PC-9 (cell line): Measurements from ENCODE around the gene SOD3. TPM values are rescaled to one million over a fixed set of nuclear protein-coding genes. Genes with fewer than 3 reads are reported as not detected.

Source experiments
- BruUV-seq: library from RNA; stranded (reverse); fragments of 400-500 nt; replicated peaks from 2 replicates; lab custom pipeline; 2021; lab: Mats Ljungman, UMichigan
- CTCF ChIA-PET: fragments of 300-600 bp; sonication (Branson Sonifier 250); formaldehyde crosslinking; loops from one replicate; lab custom pipeline; 2022; ENCODE audit warnings: antibody characterized with exemption; lab: Charles Lee
- POLR2A ChIA-PET: fragments of 300-600 bp; sonication (Branson Sonifier 250); formaldehyde crosslinking; loops from one replicate; lab custom pipeline; 2022; ENCODE audit warnings: antibody characterized with exemption; ENCODE audit not compliant: unreplicated experiment; lab: Charles Lee
- DNase-seq, 2 experiments: peaks; one replicate each; pipeline versions ENCODE4 v3.0.0 to v3.0.0-alpha.2; 2015 to 2022; ENCODE audit warnings: mixed read lengths in 1 of 2
- H2AFZ ChIP-seq: fragments of 200-600 bp; sonication (generic); 2 replicates; pipeline ENCODE4 v1.8.1; 2017; ENCODE audit warnings: antibody characterized with exemption
- H3F3A ChIP-seq: fragments of 200-600 bp; sonication (generic); 2 replicates; pipeline ENCODE4 v1.8.1; 2017; ENCODE audit warnings: antibody characterized with exemption, mild to moderate bottlenecking, low read depth; ENCODE audit not compliant: insufficient read depth
- H3K27ac ChIP-seq: fragments of 200-600 bp; sonication (generic); 2 replicates; pipeline ENCODE4 v1.6.1; 2016; ENCODE audit warnings: mixed run types
- H3K27me3 ChIP-seq: fragments of 200-600 bp; sonication (generic); 2 replicates; pipeline ENCODE4 v1.6.1; 2016; ENCODE audit warnings: low read depth, mixed run types; ENCODE audit not compliant: insufficient read depth
- H3K36me3 ChIP-seq: fragments of 200-600 bp; sonication (generic); 2 replicates; pipeline ENCODE4 v1.6.1; 2016; ENCODE audit warnings: low read depth, mixed run types
- H3K4me1 ChIP-seq: fragments of 200-600 bp; sonication (generic); replicated peaks from 2 replicates; pipeline ENCODE4 v1.6.1; 2016; ENCODE audit warnings: mixed run types; ENCODE audit not compliant: insufficient read depth
- H3K4me2 ChIP-seq: fragments of 200-600 bp; sonication (generic); 2 replicates; pipeline ENCODE4 v1.6.1; 2017; ENCODE audit warnings: mixed run types
- H3K4me3 ChIP-seq: fragments of 200-600 bp; sonication (generic); 2 replicates; pipeline ENCODE4 v1.6.1; 2016; ENCODE audit warnings: mixed run types
- H3K79me2 ChIP-seq: fragments of 200-600 bp; sonication (generic); 2 replicates; pipeline ENCODE4 v1.6.1; 2017; ENCODE audit warnings: low read depth, mixed run types
- H3K9me2 ChIP-seq: fragments of 200-600 bp; sonication (generic); 2 replicates; pipeline ENCODE4 v1.8.1; 2017; ENCODE audit warnings: mild to moderate bottlenecking; ENCODE audit not compliant: insufficient read depth
- H3K9me3 ChIP-seq: fragments of 200-600 bp; sonication (generic); 2 replicates; pipeline ENCODE4 v1.8.1; 2016; ENCODE audit warnings: low read depth; ENCODE audit not compliant: insufficient read depth
- H4K20me1 ChIP-seq: fragments of 200-600 bp; sonication (generic); 2 replicates; pipeline ENCODE4 v1.8.1; 2017; ENCODE audit not compliant: insufficient read depth
- EZH2 ChIP-seq: fragments of 200-600 bp; sonication (generic); IDR thresholded peaks from 2 replicates; pipeline ENCODE4 v1.8.0; 2017; ENCODE audit warnings: antibody characterized with exemption, low read depth
- intact Hi-C: fragments of 100-400 bp; cut with micrococcal nuclease; formaldehyde crosslinking; loops from one replicate; pipeline ENCODE4 v1.10.0; 2022; ENCODE audit not compliant: unreplicated experiment
- total RNA-seq: library from RNA; stranded (reverse); gene quantifications from 2 replicates; pipeline ENCODE4 v1.2.3, GENCODE V29; 2021
- TF ChIP-seq, protein P1 (sequence below): fragments of 200-600 bp; sonication (generic); conservative IDR thresholded peaks from 2 replicates; pipeline ENCODE4 v1.6.1; 2017; ENCODE audit warnings: mixed run types, antibody characterized with exemption, mild to moderate bottlenecking, moderate library complexity

SOD3 gene
- total RNA-seq, 1 experiment from 2014 or later, result 6.3 TPM

DNA sequence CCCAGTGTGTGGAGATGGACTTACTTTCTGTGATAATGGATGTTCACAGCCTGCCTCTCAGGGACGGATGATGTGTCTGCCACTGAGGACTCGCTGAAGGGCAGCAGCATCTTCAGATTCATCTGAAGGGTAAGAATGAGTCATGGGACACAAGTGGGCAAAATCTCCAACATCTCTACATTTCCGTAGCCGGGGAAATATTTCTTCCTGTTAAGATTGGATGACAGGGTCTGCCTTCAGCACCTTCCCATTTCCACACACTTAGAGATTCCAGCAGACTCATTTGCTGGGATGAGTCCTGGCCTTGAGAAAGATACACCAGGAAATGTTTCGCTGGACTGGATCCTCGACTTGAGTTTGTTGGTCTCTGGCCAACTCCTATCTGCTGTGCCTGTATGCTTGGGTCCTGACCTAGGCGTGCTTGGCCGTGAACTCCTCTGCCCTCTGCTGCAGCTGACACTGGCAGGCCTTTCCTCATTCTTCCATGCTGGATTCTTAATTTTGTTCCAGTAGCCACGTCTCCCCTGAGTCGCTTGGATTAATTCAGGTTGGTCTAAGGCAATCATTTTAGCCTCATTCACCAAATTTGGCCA lies 46.5 kb upstream of the SOD3 start:
- Histone ChIP-seq H3K4me3 (no peak overlapping the region), H3K27me3 (no peaks in the 10 kb centered on the region), H3K4me2 (no peak overlapping the region), H3K9me2 (no peaks in the 10 kb centered on the region), H3K79me2 (no peaks in the 10 kb centered on the region), H3K4me1 (peaks cover 12% of the 10 kb centered on the region), H3F3A (peaks cover 10% of the 10 kb centered on the region), H3K9me3 (peaks cover 7% of the 10 kb centered on the region), H2AFZ (no peak overlapping the region), H3K36me3 (no peaks in the 10 kb centered on the region), H4K20me1 (no peaks in the 10 kb centered on the region), H3K27ac (no peak overlapping the region)
- intact Hi-C loops, result no loop called here
- no peak for DNase-seq
- BruUV-seq, result no TSS peak
- ChIA-PET CTCF (no interaction called here), POLR2A (no interaction called here)
- no peak for TF ChIP-seq EZH2
- TF ChIP-seq, protein P1, sequence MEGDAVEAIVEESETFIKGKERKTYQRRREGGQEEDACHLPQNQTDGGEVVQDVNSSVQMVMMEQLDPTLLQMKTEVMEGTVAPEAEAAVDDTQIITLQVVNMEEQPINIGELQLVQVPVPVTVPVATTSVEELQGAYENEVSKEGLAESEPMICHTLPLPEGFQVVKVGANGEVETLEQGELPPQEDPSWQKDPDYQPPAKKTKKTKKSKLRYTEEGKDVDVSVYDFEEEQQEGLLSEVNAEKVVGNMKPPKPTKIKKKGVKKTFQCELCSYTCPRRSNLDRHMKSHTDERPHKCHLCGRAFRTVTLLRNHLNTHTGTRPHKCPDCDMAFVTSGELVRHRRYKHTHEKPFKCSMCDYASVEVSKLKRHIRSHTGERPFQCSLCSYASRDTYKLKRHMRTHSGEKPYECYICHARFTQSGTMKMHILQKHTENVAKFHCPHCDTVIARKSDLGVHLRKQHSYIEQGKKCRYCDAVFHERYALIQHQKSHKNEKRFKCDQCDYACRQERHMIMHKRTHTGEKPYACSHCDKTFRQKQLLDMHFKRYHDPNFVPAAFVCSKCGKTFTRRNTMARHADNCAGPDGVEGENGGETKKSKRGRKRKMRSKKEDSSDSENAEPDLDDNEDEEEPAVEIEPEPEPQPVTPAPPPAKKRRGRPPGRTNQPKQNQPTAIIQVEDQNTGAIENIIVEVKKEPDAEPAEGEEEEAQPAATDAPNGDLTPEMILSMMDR, result no peak

DNA sequence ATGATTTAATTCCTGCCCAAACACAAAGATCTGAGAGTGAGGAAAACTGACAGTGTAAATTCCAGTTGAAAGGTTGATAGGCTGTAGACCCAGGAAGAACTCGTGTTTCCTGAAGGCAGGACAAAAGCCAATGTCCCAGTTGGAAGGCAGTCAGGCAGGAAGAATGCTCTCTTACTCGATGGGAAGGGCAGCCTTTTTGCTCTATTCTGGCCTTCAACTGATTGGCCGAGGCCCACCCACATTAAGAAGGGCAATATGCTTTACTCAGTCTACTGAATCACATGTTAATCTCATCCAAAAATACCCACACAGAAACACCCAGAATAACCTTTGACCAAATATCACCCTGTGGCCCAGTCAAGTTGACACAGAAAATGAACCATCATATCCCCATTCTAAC lies 45.3 kb upstream of the SOD3 start:
- no peaks in the 10 kb centered on the region for H3K27me3 ChIP-seq
- BruUV-seq, result no TSS peak
- no peak overlapping the region for H3K4me3 ChIP-seq
- intact Hi-C loops, result no loop called here
- H3K4me2 ChIP-seq, result no peak overlapping the region
- H3F3A ChIP-seq, result peaks cover 18% of the 10 kb centered on the region
- peaks cover 9% of the 10 kb centered on the region for H3K9me3 ChIP-seq
- H3K4me1 ChIP-seq, result peaks cover 24% of the 10 kb centered on the region
- no peak for DNase-seq
- H3K27ac ChIP-seq, result no peak overlapping the region
- no peaks in the 10 kb centered on the region for H3K36me3 ChIP-seq
- no peaks in the 10 kb centered on the region for H4K20me1 ChIP-seq
- H3K79me2 ChIP-seq, result no peaks in the 10 kb centered on the region
- no peak for TF ChIP-seq EZH2
- TF ChIP-seq, protein P1, result no peak
- H2AFZ ChIP-seq, result no peak overlapping the region
- ChIA-PET POLR2A (no interaction called here), CTCF (no interaction called here)
- no peaks in the 10 kb centered on the region for H3K9me2 ChIP-seq

DNA sequence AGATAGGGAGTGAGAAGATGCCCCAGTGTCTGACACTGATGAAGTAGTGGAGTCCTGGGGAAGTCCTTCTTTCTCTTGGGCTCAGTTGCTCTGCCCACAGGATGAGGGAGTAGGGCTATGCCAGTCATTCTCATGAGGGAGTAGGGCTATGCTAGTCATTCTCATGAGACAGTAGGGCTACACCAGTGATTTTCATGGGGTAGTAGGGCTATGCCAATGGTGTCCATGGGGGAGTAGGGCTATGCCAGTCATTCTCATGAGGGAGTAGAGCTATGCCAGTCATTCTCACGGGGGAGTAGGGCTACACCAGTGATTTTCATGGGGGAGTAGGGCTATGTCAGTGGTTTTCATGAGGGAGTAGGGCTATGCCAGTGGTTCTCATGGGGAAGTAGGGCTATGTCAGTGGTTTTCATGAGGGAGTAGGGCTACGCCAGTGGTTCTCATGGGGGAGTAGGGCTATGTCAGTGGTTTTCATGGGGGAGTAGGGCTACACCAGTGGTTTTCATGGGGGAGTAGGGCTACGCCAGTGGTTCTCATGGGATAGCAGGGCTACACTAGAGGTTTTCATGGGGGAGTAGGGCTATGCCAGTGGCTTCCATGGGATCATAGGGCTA lies 43.3 kb upstream of the SOD3 start:
- H3K4me2 ChIP-seq, result no peak overlapping the region
- H3K9me3 ChIP-seq, result peaks cover 21% of the 10 kb centered on the region
- BruUV-seq, result no TSS peak
- ChIA-PET CTCF (no interaction called here), POLR2A (no interaction called here)
- no peak overlapping the region for H3K4me3 ChIP-seq
- H3K79me2 ChIP-seq, result no peaks in the 10 kb centered on the region
- intact Hi-C loops, result no loop called here
- no peaks in the 10 kb centered on the region for H3K9me2 ChIP-seq
- DNase-seq, result no peak
- TF ChIP-seq, protein P1, result no peak
- TF ChIP-seq EZH2, result no peak
- no peaks in the 10 kb centered on the region for H3K27me3 ChIP-seq
- H3F3A ChIP-seq, result peaks cover 18% of the 10 kb centered on the region
- no peaks in the 10 kb centered on the region for H4K20me1 ChIP-seq
- no peaks in the 10 kb centered on the region for H3K36me3 ChIP-seq
- H3K27ac ChIP-seq, result peak overlapping the region; percentile 95; the same call in 1 of the 2 replicates
- no peak overlapping the region for H2AFZ ChIP-seq
- H3K4me1 ChIP-seq, result peaks cover 24% of the 10 kb centered on the region
